HepG2 (cell line): Measurements from ENCODE around the gene ZNF394. TPM values are rescaled to one million over a fixed set of nuclear protein-coding genes. Genes with fewer than 3 reads are reported as not detected.

Experiments
- ATAC-seq: fragments of 200-7000 bp; cut with Tn5 transposase; 3 replicates; pipeline ENCODE4 v1.9.1; 2020; ENCODE audit warnings: mild to moderate bottlenecking, moderate library complexity
- BruUV-seq: library from RNA; stranded (reverse); fragments of 400-500 nt; replicated peaks from 2 replicates; lab custom pipeline; 2021; lab: Mats Ljungman, UMichigan
- CTCF ChIA-PET: fragments of 300-600 bp; formaldehyde crosslinking; extraction: SDS; loops from one replicate; lab custom pipeline; 2021; ENCODE audit warnings: low total read pairs, inconsistent platforms, low intra/inter-chr PET ratio; lab: Yijun Ruan, JAX
- POLR2A ChIA-PET: fragments of 350-600 bp; sonication (Branson Sonifier 250); formaldehyde crosslinking; loops from one replicate; lab custom pipeline; 2020; ENCODE audit warnings: antibody characterized with exemption, inconsistent platforms; lab: Yijun Ruan, JAX
- DNase-seq: peaks from one replicate; pipeline ENCODE4 v3.0.0-alpha.2; 2015; ENCODE audit warnings: low spot score
- FAIRE-seq: peaks from 3 replicates; lab custom pipeline; 2011; peaks lifted over from hg19 to GRCh38; lab: Jason Lieb, UNC
- H2AFZ ChIP-seq: one replicate; pipeline ENCODE4 v1.6.1; 2011; ENCODE audit warnings: low read length, inconsistent platforms
- H3K27ac ChIP-seq: fragments of 300-600 bp; 3 replicates; pipeline ENCODE4 v1.8.0; 2011; ENCODE audit warnings: mixed run types, mild to moderate bottlenecking, mixed read lengths, low read length, inconsistent platforms; ENCODE audit not compliant: insufficient read depth; ENCODE audit errors: extremely low read length
- H3K27me3 ChIP-seq, 2 experiments: fragments of 200-600 bp in 1 of 2; 2 replicates in 1 of 2; 3 replicates in 1 of 2; pipeline versions ENCODE4 v1.6.0 to v1.8.0; 2011; ENCODE audit warnings: low read length in 2 of 2, mild to moderate bottlenecking in 2 of 2, moderate library complexity in 2 of 2, inconsistent platforms in 1 of 2; ENCODE audit not compliant: insufficient read depth in 2 of 2, control insufficient read depth in 1 of 2
- H3K36me3 ChIP-seq, 2 experiments: fragments of 200-600 bp in 1 of 2; replicated peaks in 1 of 2; 2 replicates in 1 of 2; 3 replicates in 1 of 2; pipeline versions ENCODE4 v1.5.1 to v1.8.0; 2011; ENCODE audit warnings: low read length in 2 of 2, inconsistent platforms in 1 of 2; ENCODE audit not compliant: insufficient read depth in 2 of 2, control insufficient read depth in 1 of 2
- H3K4me1 ChIP-seq: 2 replicates; pipeline ENCODE4 v1.5.1; 2012; ENCODE audit warnings: low read length, inconsistent platforms; ENCODE audit not compliant: insufficient read depth
- H3K4me2 ChIP-seq: 2 replicates; pipeline ENCODE4 v1.6.0; 2011; ENCODE audit warnings: low read depth, low read length, inconsistent platforms
- H3K4me3 ChIP-seq, 3 experiments: fragments of 200-600 bp in 1 of 3; sonication (generic), shearing (Covaris generic) in 1 of 3; replicated peaks in 1 of 3; 2 replicates each; pipeline ENCODE4 v1.5.1; 2011 to 2016; ENCODE audit warnings: low read length in 3 of 3, inconsistent platforms in 2 of 3, low read depth in 2 of 3, mild to moderate bottlenecking in 2 of 3, control low read depth in 1 of 3, mixed read lengths in 1 of 3; ENCODE audit not compliant: insufficient read depth in 1 of 3
- H3K79me2 ChIP-seq: one replicate; pipeline ENCODE4 v1.6.1; 2011; ENCODE audit warnings: low read length, inconsistent platforms; ENCODE audit not compliant: insufficient read depth
- H3K9ac ChIP-seq: 2 replicates; pipeline ENCODE4 v1.6.0; 2011; ENCODE audit warnings: mild to moderate bottlenecking, low read depth, low read length, inconsistent platforms; ENCODE audit not compliant: insufficient read depth
- H3K9me3 ChIP-seq: 2 replicates; pipeline ENCODE4 v1.5.1; 2012; ENCODE audit warnings: mild to moderate bottlenecking, low read length
- H4K20me1 ChIP-seq: 2 replicates; pipeline ENCODE4 v1.6.0; 2011; ENCODE audit warnings: inconsistent platforms, mild to moderate bottlenecking, low read length, moderate library complexity; ENCODE audit not compliant: insufficient read depth
- AGO1 ChIP-seq: fragments of 200-400 bp; formaldehyde crosslinking; IDR thresholded peaks from 2 replicates; pipeline ENCODE4 v1.6.1; 2017; ENCODE audit warnings: mild to moderate bottlenecking, low read depth, low read length, moderate library complexity; ENCODE audit not compliant: poor library complexity, severe bottlenecking
- AGO2 ChIP-seq: fragments of 200-400 bp; formaldehyde crosslinking; optimal IDR thresholded peaks from 2 replicates; pipeline ENCODE3; 2017; ENCODE audit warnings: mild to moderate bottlenecking, low read depth, low read length, moderate library complexity
- HDAC2 ChIP-seq: sonication (generic); formaldehyde crosslinking; IDR thresholded peaks from 2 replicates; pipeline ENCODE4 v1.4.0; 2020; ENCODE audit warnings: missing genetic modification reagents
- HNRNPL ChIP-seq: fragments of 200-400 bp; formaldehyde crosslinking; IDR thresholded peaks from 2 replicates; pipeline ENCODE4 v1.6.1; 2017; ENCODE audit warnings: mild to moderate bottlenecking, low read depth, low read length
- IRF2 ChIP-seq: IDR thresholded peaks from 2 replicates; pipeline ENCODE4 v1.6.1; 2018; ENCODE audit warnings: missing genetic modification reagents, missing compliant biosample characterization
- NR0B2 ChIP-seq: sonication (generic); formaldehyde crosslinking; IDR thresholded peaks from 2 replicates; pipeline ENCODE4 v1.4.0; 2020; ENCODE audit warnings: mild to moderate bottlenecking, missing genetic modification reagents
- RBM22 ChIP-seq: fragments of 200-400 bp; formaldehyde crosslinking; optimal IDR thresholded peaks from 2 replicates; pipeline ENCODE3; 2017; ENCODE audit warnings: mild to moderate bottlenecking, low read length, moderate library complexity
- SIN3B ChIP-seq: fragments of 150-350 bp; IDR thresholded peaks from 2 replicates; pipeline ENCODE4 v1.6.1; 2014; ENCODE audit warnings: low read length
- ZNF20 ChIP-seq: sonication (generic); formaldehyde crosslinking; IDR thresholded peaks from 2 replicates; pipeline ENCODE4 v1.4.0; 2020; ENCODE audit warnings: mild to moderate bottlenecking, moderate library complexity, missing genetic modification reagents
- ZNF570 ChIP-seq: sonication (generic); formaldehyde crosslinking; IDR thresholded peaks from 2 replicates; pipeline ENCODE4 v1.4.0; 2020; ENCODE audit warnings: mild to moderate bottlenecking, missing genetic modification reagents, borderline replicate concordance
- ZNF740 ChIP-seq: sonication (generic); formaldehyde crosslinking; IDR thresholded peaks from 2 replicates; pipeline ENCODE4 v1.4.0; 2020; ENCODE audit warnings: missing genetic modification reagents
- WGBS: methylation state at CpG from one replicate; pipeline ENCODE4 v1.1.6; 2017; ENCODE audit warnings: low lambda C conversion rate; 5-methylcytosine and 5-hydroxymethylcytosine counted together
- in situ Hi-C: cut with HindIII; loops from 2 replicates; pipeline ENCODE4 v1.10.0; 2017; ENCODE audit warnings: low pct_unique_long_range_greater_than_20kb; ENCODE audit not compliant: extremely low pct_ligation_motif_present
- intact Hi-C: fragments of 100-400 bp; cut with micrococcal nuclease; formaldehyde crosslinking; loops from one replicate; pipeline ENCODE4 v1.10.0; 2022; ENCODE audit not compliant: unreplicated experiment
- polyA plus RNA-seq, 8 experiments: library from polyadenylated mRNA; depleted of rRNA in 3 of 8; stranded (reverse) in 7 of 8; unstranded in 1 of 8; fragments of >200 nt; fragmentation: Illumina TruSeq in 4 of 8; extraction: Trizol in 4 of 8; gene quantifications; 2 replicates each; pipeline versions ENCODE4 v1.2.1 to v1.2.3, GENCODE V29; 2011 to 2016; ENCODE audit warnings: low read depth in 4 of 8, missing spikeins in 1 of 8, mixed read lengths in 1 of 8; ENCODE audit not compliant: insufficient read depth in 1 of 8
- total RNA-seq, 5 experiments: library from RNA; depleted of rRNA; stranded (reverse); fragments of >200 nt; fragmentation: Illumina TruSeq; extraction: Trizol; gene quantifications; 2 replicates each; pipeline ENCODE4 v1.2.3, GENCODE V29; 2016; ENCODE audit warnings: low read depth in 1 of 5

ZNF394 gene
- total and polyA plus RNA-seq, 2 of the 13 experiments (the other 11 are each of a cell fraction or from before 2014, with no cell fraction given), result 7.8 to 19.6 TPM

- peaks cover 3% of the 10 kb centered on the region; the same call in 1 of the 2 replicates for H4K20me1 ChIP-seq
- intact Hi-C loops (no loop called here), in situ Hi-C loops (no loop called here)
- TF ChIP-seq ZNF570 (no peak), AGO2 (peak; percentile 32), HNRNPL (no peak), RBM22 (peak; percentile 50), AGO1 (no peak)
- no peak for FAIRE-seq
- peak; percentile 33; the same call in 2 of the 3 replicates for ATAC-seq
- no peaks in the 10 kb centered on the region for H3K27me3 ChIP-seq
- H3K9me3 ChIP-seq, result no peaks in the 10 kb centered on the region
- peaks cover 29% of the 10 kb centered on the region for H3K4me1 ChIP-seq
- no peak overlapping the region for H2AFZ ChIP-seq
- no peak overlapping the region for H3K27ac ChIP-seq
- H3K9ac ChIP-seq, result no peak overlapping the region
- peaks cover 55% of the 10 kb centered on the region for H3K79me2 ChIP-seq
- BruUV-seq, result no TSS peak
- no peak for DNase-seq
- POLR2A ChIA-PET, result no interaction called here
- no peak overlapping the region for H3K4me2 ChIP-seq
- no peak overlapping the region for H3K4me3 ChIP-seq
- 95% methylated on average over 14 of the region's 15 CpGs for WGBS
- peaks cover 17 to 50% of the 10 kb centered on the region in 2 experiments for H3K36me3 ChIP-seq
- CTCF ChIA-PET, result no interaction called here
Observed at GRCh38 chr7:99478464-99479440, 21.3 kb downstream of the ZNF394 start.

GRCh38 chr7:99476107-99476506 lies 24.0 kb downstream of the ZNF394 start:
- 100% methylated on average over 1 of the region's 5 CpGs for WGBS
- no peaks in the 10 kb centered on the region for H3K9me3 ChIP-seq
- no peak overlapping the region for H3K9ac ChIP-seq
- BruUV-seq, result no TSS peak
- ATAC-seq (no peak), FAIRE-seq (no peak), DNase-seq (no peak)
- H3K27ac ChIP-seq, result no peak overlapping the region
- no peak overlapping the region for H3K4me3 ChIP-seq
- no peaks in the 10 kb centered on the region for H3K27me3 ChIP-seq
- H3K79me2 ChIP-seq, result peaks cover 65% of the 10 kb centered on the region
- TF ChIP-seq HDAC2, result no peak
- no peak for TF ChIP-seq SIN3B
- TF ChIP-seq NR0B2 (CRISPR knock-in tag), result no peak
- TF ChIP-seq ZNF20 (CRISPR knock-in tag), result no peak
- TF ChIP-seq ZNF740, result no peak
- TF ChIP-seq IRF2 (CRISPR knock-in tag), result no peak
- H3K4me1 ChIP-seq, result peaks cover 38% of the 10 kb centered on the region
- peaks cover 17 to 39% of the 10 kb centered on the region in 2 experiments for H3K36me3 ChIP-seq
- no peak overlapping the region for H2AFZ ChIP-seq
- CTCF ChIA-PET, result no interaction called here
- POLR2A ChIA-PET, result interaction anchor here (1.1 kb wide), 1 partner anchor 11 kb away, joined by 4 read pairs; no protein-coding TSS in a partner anchor
- H4K20me1 ChIP-seq, result peaks cover 3% of the 10 kb centered on the region; the same call in 1 of the 2 replicates
- in situ Hi-C loops (no loop called here), intact Hi-C loops (no loop called here)
- no peak overlapping the region; the same call in 1 of the 2 replicates for H3K4me2 ChIP-seq
